Mammary epithelial cell (primary cell): ENCODE data around the gene BSDC1.

ENCODE experiments used
- CTCF ChIP-seq, 2 donors: IDR thresholded peaks in 1 of 2; conservative IDR thresholded peaks in 1 of 2; 2 replicates each; pipeline ENCODE4 v1.5.1; 2011 to 2012; ENCODE audit warnings: inconsistent platforms in 2 of 2, low read length in 2 of 2, mild to moderate bottlenecking in 2 of 2, control low read depth in 1 of 2, low read depth in 1 of 2; ENCODE audit not compliant: insufficient read depth in 1 of 2; ENCODE audit errors: extremely low read depth in 1 of 2
- EZH2 ChIP-seq: IDR thresholded peaks from 2 replicates; pipeline ENCODE4 v1.6.1; 2012; ENCODE audit warnings: low read length, inconsistent platforms, borderline replicate concordance

DNA sequence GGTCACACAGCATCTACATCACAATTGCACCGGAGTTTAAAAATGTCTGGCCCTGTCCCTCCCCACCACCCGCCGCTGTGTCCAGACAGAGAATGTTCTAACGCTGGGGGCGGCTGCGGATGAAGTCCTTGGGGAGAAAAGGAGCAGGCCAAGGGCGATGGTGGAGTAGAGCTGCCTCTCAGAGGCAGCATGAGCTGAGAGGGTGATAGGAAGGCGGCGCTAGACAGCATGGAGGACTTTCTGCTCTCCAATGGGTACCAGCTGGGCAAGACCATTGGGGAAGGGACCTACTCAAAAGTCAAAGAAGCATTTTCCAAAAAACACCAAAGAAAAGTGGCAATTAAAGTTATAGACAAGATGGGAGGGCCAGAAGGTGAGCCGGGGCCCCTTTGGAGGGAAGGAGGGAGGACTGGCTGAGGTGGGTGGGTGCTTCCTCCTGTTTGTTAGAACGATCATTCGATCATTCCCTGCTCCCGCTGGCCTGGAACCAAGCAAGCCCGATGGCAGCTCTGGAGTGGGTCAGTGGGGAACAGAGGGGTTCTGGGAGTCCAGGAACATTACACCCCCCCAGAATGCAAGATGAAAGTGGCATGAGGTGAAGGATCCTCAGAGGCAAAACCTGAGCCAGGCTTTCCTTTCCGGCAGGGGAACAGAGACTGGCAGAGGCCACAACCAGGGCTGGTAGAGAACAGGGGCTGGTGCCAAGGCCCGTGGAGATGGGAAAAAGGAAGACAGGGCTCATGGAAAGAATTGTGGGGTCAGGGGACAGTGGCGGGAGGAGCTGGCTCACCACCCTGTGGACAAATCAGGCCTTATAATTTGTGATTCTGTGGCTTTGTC, 31.5 kb downstream of the BSDC1 start, which contains the start of the genes FAM229A and TSSK3:
- TF ChIP-seq CTCF (conservative IDR thresholded peaks at IDR 0.05 in 1 of 2, IDR thresholded peaks at IDR 0.05 in 1 of 2; ENCODE audit: extremely low read depth in 1 of 2, insufficient read depth in 1 of 2, low read depth in 1 of 2, low read length in 2 of 2) = no peak
- TF ChIP-seq EZH2 = no peak
